AG20443 (cell line): ENCODE results near the gene OVCA2.
A peak's percentile ranks its signal among the peaks of the same experiment; 100 is the strongest.

Experiments used
- DNase-seq: peaks from one replicate; pipeline ENCODE4 v3.0.0; 2012; ENCODE audit warnings: low spot score, mixed read lengths

Gene OVCA2

DNA sequence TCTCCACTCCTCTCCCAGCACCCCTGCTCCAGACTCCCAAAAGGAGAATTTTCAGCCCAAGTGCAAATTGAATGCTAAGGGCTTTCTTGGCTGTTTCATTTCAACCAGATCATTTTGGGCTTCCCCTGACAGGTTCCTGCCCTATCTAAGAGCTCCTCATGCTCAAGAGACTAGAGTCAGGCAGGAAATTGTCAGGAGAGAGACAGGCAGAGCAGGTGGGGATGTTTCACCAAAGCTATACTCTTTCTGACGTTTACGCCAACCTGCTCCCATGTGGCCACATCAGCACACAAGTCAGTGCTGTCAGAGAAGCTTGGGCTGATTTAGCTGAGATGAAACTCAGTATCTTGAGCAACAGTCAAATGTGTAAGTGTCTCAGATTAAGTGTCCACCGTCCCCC lies 44.5 kb downstream of the OVCA2 start:
- no peak for DNase-seq

GRCh38 chr17:2087597-2088211 lies 45.9 kb downstream of the OVCA2 start:
- DNase-seq: no peak

GRCh38 chr17:2089021-2089422 lies 47.2 kb downstream of the OVCA2 start:
- peak; percentile 41 for DNase-seq

DNA sequence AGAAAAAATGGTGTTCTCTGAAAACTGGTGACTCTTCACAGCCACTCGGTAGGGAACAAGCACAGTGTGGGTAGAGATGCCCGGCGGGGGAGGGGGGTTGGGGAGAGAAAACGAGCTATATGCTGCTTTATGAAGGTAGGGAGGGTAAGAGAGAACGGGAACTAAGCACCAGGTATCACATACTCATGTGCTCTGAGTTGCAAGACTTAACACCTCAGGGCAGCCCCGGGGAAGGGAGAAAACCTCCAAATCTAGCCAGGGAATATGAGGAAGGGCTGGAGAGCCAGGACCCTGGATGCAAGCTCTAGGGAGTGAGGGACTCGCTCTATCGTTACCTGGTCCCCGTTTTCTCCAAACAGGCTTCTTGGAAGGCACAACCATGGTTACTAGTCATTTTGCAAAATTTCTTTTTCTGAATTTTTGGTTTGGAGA lies 48.4 kb downstream of the OVCA2 start:
- DNase-seq: no peak

- DNase-seq: peak; percentile 93
These were observed 49.1 kb downstream of the OVCA2 start for GRCh38 chr17:2090804-2091534.

DNA sequence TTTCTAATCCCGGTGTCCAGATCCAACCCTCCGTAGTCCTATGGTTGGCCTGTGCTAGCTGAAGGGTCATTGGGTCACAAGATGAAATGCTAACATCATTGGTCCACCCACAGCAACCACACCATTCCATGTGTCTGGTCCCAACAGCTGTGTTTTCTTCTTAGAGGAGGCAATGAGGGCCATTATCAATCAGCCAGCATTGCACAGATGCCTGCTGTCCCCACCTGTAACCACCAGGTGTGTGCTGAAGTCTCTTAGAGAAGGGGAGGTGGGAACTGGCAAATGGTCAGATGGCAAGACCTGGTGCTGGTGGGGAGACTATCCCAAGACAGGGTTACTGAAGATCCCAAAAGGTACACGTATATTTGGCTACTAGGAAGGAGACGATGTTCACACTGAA lies 50.4 kb downstream of the OVCA2 start:
- no peak for DNase-seq
